Common myeloid progenitor, CD34-positive (primary cell): ENCODE data around the gene MAST2.

Experiments
- CTCF ChIA-PET: fragments of 350-600 bp; sonication (Branson Sonifier 250); formaldehyde crosslinking; loops from one replicate; lab custom pipeline; 2021; ENCODE audit warnings: antibody characterized with exemption; lab: Charles Lee
- POLR2A ChIA-PET: fragments of 350-600 bp; sonication (Branson Sonifier 250); formaldehyde crosslinking; loops from one replicate; lab custom pipeline; 2021; ENCODE audit warnings: antibody characterized with exemption; lab: Charles Lee
- DNase-seq, 3 donors: peaks; one replicate each; pipeline versions ENCODE4 v3.0.0 to v3.0.0-alpha.2; 2013
- H3K27ac ChIP-seq, 2 experiments: 1 replicate in 1 of 2; 2 replicates in 1 of 2; pipeline ENCODE4 v1.7.0; 2013; ENCODE audit warnings: inconsistent platforms in 2 of 2, low read length in 2 of 2, mild to moderate bottlenecking in 2 of 2, low read depth in 1 of 2, moderate library complexity in 1 of 2; ENCODE audit not compliant: severe bottlenecking in 2 of 2, insufficient read depth in 1 of 2, poor library complexity in 1 of 2
- H3K27me3 ChIP-seq, 5 experiments: replicated peaks in 2 of 5; 1 replicate in 3 of 5; 2 replicates in 2 of 5; pipeline versions ENCODE4 v1.6.1 to v1.7.0; 2013; ENCODE audit warnings: low read length in 4 of 5, mild to moderate bottlenecking in 2 of 5, moderate library complexity in 2 of 5, inconsistent platforms in 1 of 5; ENCODE audit not compliant: insufficient read depth in 5 of 5, control insufficient read depth in 4 of 5
- H3K36me3 ChIP-seq, 4 experiments: 1 replicate in 2 of 4; 2 replicates in 2 of 4; pipeline versions ENCODE4 v1.6.1 to v1.7.0; 2013; ENCODE audit warnings: low read length in 3 of 4, control low read depth in 1 of 4, mild to moderate bottlenecking in 1 of 4; ENCODE audit not compliant: control insufficient read depth in 4 of 4, insufficient read depth in 4 of 4
- H3K4me1 ChIP-seq, 4 experiments: 1 replicate in 3 of 4; 2 replicates in 1 of 4; pipeline versions ENCODE4 v1.6.1 to v1.7.1; 2013; ENCODE audit warnings: low read length in 3 of 4, mild to moderate bottlenecking in 3 of 4, control low read depth in 1 of 4, inconsistent platforms in 1 of 4, moderate library complexity in 1 of 4; ENCODE audit not compliant: control insufficient read depth in 4 of 4, insufficient read depth in 4 of 4; ENCODE audit errors: control extremely low read depth in 1 of 4
- H3K4me3 ChIP-seq, 7 experiments: 1 replicate in 4 of 7; 2 replicates in 3 of 7; pipeline versions ENCODE4 v1.5.1 to v1.7.0; 2013; ENCODE audit warnings: mild to moderate bottlenecking in 7 of 7, low read length in 6 of 7, moderate library complexity in 6 of 7, inconsistent platforms in 2 of 7, low read depth in 2 of 7, control low read depth in 1 of 7; ENCODE audit not compliant: insufficient read depth in 4 of 7, control insufficient read depth in 1 of 7; ENCODE audit errors: extremely low read depth in 1 of 7
- H3K9me3 ChIP-seq, 5 experiments: 1 replicate in 4 of 5; 2 replicates in 1 of 5; pipeline versions ENCODE4 v1.6.1 to v1.7.1; 2013; ENCODE audit warnings: low read length in 4 of 5, mild to moderate bottlenecking in 2 of 5, inconsistent platforms in 1 of 5, low read depth in 1 of 5, moderate library complexity in 1 of 5; ENCODE audit not compliant: control insufficient read depth in 4 of 5, insufficient read depth in 2 of 5; ENCODE audit errors: control extremely low read depth in 1 of 5
- WGBS: methylation state at CpG from one replicate; pipeline ENCODE4 v1.1.5; 2013; ENCODE audit not compliant: insufficient coverage; 5-methylcytosine and 5-hydroxymethylcytosine counted together

The MAST2 gene

GRCh38 chr1:45890078-45890477, 86.7 kb downstream of the MAST2 start:
- POLR2A ChIA-PET = no interaction called here

DNA sequence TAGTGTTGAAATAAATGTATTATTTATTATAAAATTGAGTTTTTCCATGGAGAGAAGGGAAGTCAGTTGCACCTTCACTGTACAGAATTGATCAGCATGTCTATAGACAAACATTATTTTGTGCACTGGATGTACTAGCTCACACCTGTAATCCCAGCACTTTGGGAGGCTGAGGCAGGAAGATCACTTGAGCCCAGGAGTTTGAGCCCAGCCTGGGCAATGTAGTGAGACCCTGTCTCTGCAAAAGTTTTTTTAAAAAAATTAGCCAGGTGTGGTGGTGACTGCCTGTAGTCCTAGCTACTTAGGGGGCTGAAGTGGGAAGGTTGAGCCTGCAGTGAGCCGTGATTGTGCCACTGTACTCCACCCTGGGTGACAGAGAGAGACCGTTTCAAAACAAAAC, 87.7 kb downstream of the MAST2 start:
- POLR2A ChIA-PET = no interaction called here
- Histone ChIP-seq H3K27me3 (no peaks in the 10 kb centered on the region), H3K4me3 (no peak overlapping the region), H3K9me3 (no peaks in the 10 kb centered on the region), H3K27ac (no peak overlapping the region), H3K4me1 (no peaks in the 10 kb centered on the region), H3K36me3 (peaks cover 0 to 3% (median 0%) of the 10 kb centered on the region in 4 experiments)
- no CpG with 5 or more reads among the region's 2 CpGs for WGBS
- no peak for DNase-seq
- CTCF ChIA-PET = no interaction called here

More at GRCh38 chr1:45890078-45890477, 86.7 kb downstream of the MAST2 start:
- WGBS = 100% methylated on average over 1 of the region's 2 CpGs
- no peak overlapping the region for H3K4me3 ChIP-seq
- no peak for DNase-seq
- no peaks in the 10 kb centered on the region for H3K4me1 ChIP-seq
- H3K27me3 ChIP-seq = no peaks in the 10 kb centered on the region
- CTCF ChIA-PET = no interaction called here
- H3K27ac ChIP-seq = no peak overlapping the region
- peaks cover 0 to 3% (median 0%) of the 10 kb centered on the region in 4 experiments for H3K36me3 ChIP-seq
- no peaks in the 10 kb centered on the region for H3K9me3 ChIP-seq

DNA sequence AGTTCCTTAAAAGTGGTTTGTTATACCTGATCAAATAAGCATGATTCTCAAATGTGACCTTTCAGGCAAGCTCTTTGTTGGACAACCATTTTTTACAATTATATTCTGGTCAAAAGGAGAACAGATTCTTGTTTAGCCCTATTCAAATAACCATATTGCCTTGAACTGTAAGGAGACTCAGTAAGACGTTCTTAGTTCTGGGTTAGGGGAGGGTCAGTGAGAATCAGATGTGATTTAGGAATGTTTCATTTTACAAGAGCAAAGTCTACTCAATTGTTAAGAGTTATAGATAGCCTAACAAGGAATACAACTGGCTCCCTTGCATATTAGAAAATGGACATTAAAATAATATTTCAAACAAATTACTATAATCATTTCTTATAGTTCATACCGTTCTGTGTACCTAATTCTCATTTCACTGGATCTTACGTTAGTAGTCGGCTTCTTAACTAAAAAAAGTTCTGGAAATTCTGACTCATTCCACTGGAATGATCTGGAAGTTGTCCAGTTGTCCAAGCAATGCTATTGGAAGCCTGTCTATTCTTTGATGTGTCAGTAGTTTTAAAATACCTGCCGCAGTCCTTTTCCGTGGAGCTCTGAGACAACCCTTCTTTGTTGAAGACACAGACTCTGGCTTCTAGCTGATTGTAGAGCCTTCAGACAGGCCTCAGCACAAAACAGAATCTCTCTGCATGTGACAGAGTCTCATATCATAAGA, 88.8 kb downstream of the MAST2 start:
- CTCF ChIA-PET = no interaction called here
- POLR2A ChIA-PET = no interaction called here
- 95% methylated on average over 5 of the region's 6 CpGs for WGBS
- no peak overlapping the region for H3K27ac ChIP-seq
- peaks cover 0 to 3% (median 0%) of the 10 kb centered on the region in 4 experiments for H3K36me3 ChIP-seq
- DNase-seq = no peak
- no peaks in the 10 kb centered on the region for H3K9me3 ChIP-seq
- H3K4me1 ChIP-seq = no peaks in the 10 kb centered on the region
- H3K4me3 ChIP-seq = no peak overlapping the region
- H3K27me3 ChIP-seq = no peaks in the 10 kb centered on the region

DNA sequence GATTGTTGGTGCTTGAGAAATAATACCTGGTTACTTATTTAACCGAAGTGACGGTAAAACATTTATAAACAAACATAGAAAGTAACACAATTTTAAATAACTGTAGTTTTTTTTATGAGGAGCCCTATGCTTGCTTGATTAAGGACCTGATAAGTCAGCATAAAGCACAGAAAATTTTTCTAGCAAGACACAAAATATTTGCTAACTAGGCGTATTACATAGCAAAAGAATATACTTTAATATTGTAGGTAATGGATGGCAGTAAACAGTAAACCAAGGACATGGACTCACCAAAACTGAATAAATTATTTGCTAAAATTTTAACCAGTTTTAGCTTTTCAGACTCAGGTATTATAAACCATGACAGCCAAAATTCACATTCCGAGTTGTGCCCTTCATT, 90.9 kb downstream of the MAST2 start:
- Histone ChIP-seq H3K27me3 (no peaks in the 10 kb centered on the region), H3K9me3 (no peaks in the 10 kb centered on the region), H3K36me3 (peaks cover 0 to 3% (median 0%) of the 10 kb centered on the region in 4 experiments), H3K27ac (no peak overlapping the region), H3K4me3 (no peak overlapping the region), H3K4me1 (no peaks in the 10 kb centered on the region)
- no peak for DNase-seq
- WGBS = no CpG with 5 or more reads among the region's 4 CpGs
- ChIA-PET POLR2A (no interaction called here), CTCF (no interaction called here)

DNA sequence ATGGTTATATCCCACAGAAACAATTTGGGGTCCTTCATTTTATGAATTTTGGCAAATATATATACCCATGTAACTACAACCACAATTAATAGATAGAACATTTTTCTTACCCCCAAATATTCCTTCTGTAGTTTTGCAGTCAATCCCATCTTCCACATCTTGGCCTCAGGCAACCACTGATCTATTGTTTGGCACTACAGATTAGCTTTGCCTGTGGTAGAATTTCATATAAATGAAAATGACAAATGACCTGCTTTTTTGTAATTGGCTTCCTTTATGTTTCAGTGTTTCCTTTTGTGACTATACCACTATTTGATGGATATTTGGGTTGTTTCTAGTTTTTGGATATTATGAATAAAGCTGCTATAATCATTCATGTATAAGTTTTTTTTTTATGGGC, 91.5 kb downstream of the MAST2 start:
- DNase-seq = no peak
- H3K27me3 ChIP-seq = no peaks in the 10 kb centered on the region
- ChIA-PET CTCF (no interaction called here), POLR2A (no interaction called here)
- H3K9me3 ChIP-seq = no peaks in the 10 kb centered on the region
- H3K36me3 ChIP-seq = peaks cover 0 to 3% (median 0%) of the 10 kb centered on the region in 4 experiments
- no peaks in the 10 kb centered on the region for H3K4me1 ChIP-seq
- H3K4me3 ChIP-seq = no peak overlapping the region
- H3K27ac ChIP-seq = no peak overlapping the region

- DNase-seq = no peak
- 100% methylated on average over 1 of the region's 2 CpGs for WGBS
- H3K4me1 ChIP-seq = no peaks in the 10 kb centered on the region
- POLR2A ChIA-PET = no interaction called here
- H3K9me3 ChIP-seq = no peaks in the 10 kb centered on the region
- CTCF ChIA-PET = no interaction called here
- H3K27me3 ChIP-seq = no peaks in the 10 kb centered on the region
- H3K36me3 ChIP-seq = peaks cover 0 to under 1% (median 0%) of the 10 kb centered on the region in 4 experiments
- no peak overlapping the region for H3K4me3 ChIP-seq
- H3K27ac ChIP-seq = no peak overlapping the region
Observed at GRCh38 chr1:45895406-45895805, 92.0 kb downstream of the MAST2 start.

GRCh38 chr1:45906883-45907282, 103.5 kb downstream of the MAST2 start:
- no peak overlapping the region for H3K27ac ChIP-seq
- no peaks in the 10 kb centered on the region for H3K27me3 ChIP-seq
- H3K4me1 ChIP-seq = no peaks in the 10 kb centered on the region
- no CpG with 5 or more reads among the region's 2 CpGs for WGBS
- no peaks in the 10 kb centered on the region for H3K36me3 ChIP-seq
- peaks cover 0 to 2% (median 0%) of the 10 kb centered on the region in 5 experiments for H3K9me3 ChIP-seq
- POLR2A ChIA-PET = no interaction called here
- H3K4me3 ChIP-seq = no peak overlapping the region
- DNase-seq = no peak
- CTCF ChIA-PET = no interaction called here
